Ishikawa (cell line): ENCODE data around the gene POLD2.

Experiments
- CEBPB ChIP-seq: IDR thresholded peaks from 2 replicates; pipeline ENCODE4 v1.6.1; 2012
- CREB1 ChIP-seq: IDR thresholded peaks from 2 replicates; pipeline ENCODE4 v1.6.1; 2012; ENCODE audit warnings: low read depth
- EGR1 ChIP-seq: IDR thresholded peaks from 2 replicates; pipeline ENCODE4 v1.6.1; 2012
- EP300 ChIP-seq: IDR thresholded peaks from 2 replicates; pipeline ENCODE4 v1.6.1; 2012; ENCODE audit warnings: borderline replicate concordance
- FOXM1 ChIP-seq: IDR thresholded peaks from 2 replicates; pipeline ENCODE4 v1.6.1; 2012; ENCODE audit warnings: low read depth, borderline replicate concordance
- NFIC ChIP-seq: IDR thresholded peaks from 2 replicates; pipeline ENCODE4 v1.6.1; 2012
- RAD21 ChIP-seq: IDR thresholded peaks from 2 replicates; pipeline ENCODE4 v1.6.1; 2012; ENCODE audit warnings: low read depth
- TAF1 ChIP-seq: IDR thresholded peaks from 2 replicates; pipeline ENCODE4 v1.6.1; 2012; ENCODE audit warnings: low read depth, mild to moderate bottlenecking
- TCF12 ChIP-seq: IDR thresholded peaks from 2 replicates; pipeline ENCODE4 v1.6.1; 2012; ENCODE audit warnings: low read depth
- TEAD4 ChIP-seq: IDR thresholded peaks from 2 replicates; pipeline ENCODE4 v1.6.1; 2012
- USF1 ChIP-seq: IDR thresholded peaks from 2 replicates; pipeline ENCODE4 v1.6.1; 2012
- YY1 ChIP-seq: IDR thresholded peaks from 2 replicates; pipeline ENCODE4 v1.6.1; 2012; ENCODE audit warnings: low read depth
- ZBTB7A ChIP-seq: IDR thresholded peaks from 2 replicates; pipeline ENCODE4 v1.6.1; 2012; ENCODE audit warnings: low read depth
- TF ChIP-seq, protein P1 (sequence below): IDR thresholded peaks from 2 replicates; pipeline ENCODE4 v1.6.1; 2012; ENCODE audit warnings: low read depth, mild to moderate bottlenecking
- TF ChIP-seq, protein P2 (sequence below): IDR thresholded peaks from 2 replicates; pipeline ENCODE4 v1.6.1; 2012

The POLD2 gene

DNA sequence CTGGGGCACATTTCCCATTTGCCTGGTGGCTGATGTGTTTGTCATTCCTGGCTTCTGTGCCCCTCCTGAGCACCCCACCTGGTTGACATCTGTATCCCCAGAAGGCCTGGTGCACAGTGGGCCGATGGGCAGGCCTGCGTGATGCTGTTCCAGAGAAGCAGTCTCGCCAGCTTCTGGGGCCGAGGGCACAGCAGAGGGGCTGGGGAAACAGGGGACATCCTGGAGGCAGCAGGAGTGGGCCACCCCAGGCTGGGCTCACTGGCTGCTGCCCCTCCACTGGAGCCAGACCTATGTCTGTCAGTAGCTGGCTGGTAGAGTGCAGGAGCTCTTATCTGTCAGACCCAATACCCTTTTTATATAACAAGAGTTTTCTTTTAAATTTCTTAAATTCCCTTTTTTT lies 18.7 kb upstream of the POLD2 start:
- TF ChIP-seq FOXM1 (no peak), CEBPB (no peak), TEAD4 (no peak), ZBTB7A (no peak), EP300 (no peak), CREB1 (no peak)
- TF ChIP-seq, protein P1, sequence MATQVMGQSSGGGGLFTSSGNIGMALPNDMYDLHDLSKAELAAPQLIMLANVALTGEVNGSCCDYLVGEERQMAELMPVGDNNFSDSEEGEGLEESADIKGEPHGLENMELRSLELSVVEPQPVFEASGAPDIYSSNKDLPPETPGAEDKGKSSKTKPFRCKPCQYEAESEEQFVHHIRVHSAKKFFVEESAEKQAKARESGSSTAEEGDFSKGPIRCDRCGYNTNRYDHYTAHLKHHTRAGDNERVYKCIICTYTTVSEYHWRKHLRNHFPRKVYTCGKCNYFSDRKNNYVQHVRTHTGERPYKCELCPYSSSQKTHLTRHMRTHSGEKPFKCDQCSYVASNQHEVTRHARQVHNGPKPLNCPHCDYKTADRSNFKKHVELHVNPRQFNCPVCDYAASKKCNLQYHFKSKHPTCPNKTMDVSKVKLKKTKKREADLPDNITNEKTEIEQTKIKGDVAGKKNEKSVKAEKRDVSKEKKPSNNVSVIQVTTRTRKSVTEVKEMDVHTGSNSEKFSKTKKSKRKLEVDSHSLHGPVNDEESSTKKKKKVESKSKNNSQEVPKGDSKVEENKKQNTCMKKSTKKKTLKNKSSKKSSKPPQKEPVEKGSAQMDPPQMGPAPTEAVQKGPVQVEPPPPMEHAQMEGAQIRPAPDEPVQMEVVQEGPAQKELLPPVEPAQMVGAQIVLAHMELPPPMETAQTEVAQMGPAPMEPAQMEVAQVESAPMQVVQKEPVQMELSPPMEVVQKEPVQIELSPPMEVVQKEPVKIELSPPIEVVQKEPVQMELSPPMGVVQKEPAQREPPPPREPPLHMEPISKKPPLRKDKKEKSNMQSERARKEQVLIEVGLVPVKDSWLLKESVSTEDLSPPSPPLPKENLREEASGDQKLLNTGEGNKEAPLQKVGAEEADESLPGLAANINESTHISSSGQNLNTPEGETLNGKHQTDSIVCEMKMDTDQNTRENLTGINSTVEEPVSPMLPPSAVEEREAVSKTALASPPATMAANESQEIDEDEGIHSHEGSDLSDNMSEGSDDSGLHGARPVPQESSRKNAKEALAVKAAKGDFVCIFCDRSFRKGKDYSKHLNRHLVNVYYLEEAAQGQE, result no peak

GRCh38 chr7:44141221-44141850 lies 18.0 kb upstream of the POLD2 start, which contains the start of gene MYL7:
MYL7 (minus strand) TSS chr7:44141332; CDS start chr7:44141305, 27 bp downstream.
- no peak for TF ChIP-seq CEBPB
- no peak for TF ChIP-seq EGR1
- no peak for TF ChIP-seq TEAD4
- TF ChIP-seq FOXM1, result no peak
- TF ChIP-seq, protein P2, sequence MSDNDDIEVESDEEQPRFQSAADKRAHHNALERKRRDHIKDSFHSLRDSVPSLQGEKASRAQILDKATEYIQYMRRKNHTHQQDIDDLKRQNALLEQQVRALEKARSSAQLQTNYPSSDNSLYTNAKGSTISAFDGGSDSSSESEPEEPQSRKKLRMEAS, result no peak

DNA sequence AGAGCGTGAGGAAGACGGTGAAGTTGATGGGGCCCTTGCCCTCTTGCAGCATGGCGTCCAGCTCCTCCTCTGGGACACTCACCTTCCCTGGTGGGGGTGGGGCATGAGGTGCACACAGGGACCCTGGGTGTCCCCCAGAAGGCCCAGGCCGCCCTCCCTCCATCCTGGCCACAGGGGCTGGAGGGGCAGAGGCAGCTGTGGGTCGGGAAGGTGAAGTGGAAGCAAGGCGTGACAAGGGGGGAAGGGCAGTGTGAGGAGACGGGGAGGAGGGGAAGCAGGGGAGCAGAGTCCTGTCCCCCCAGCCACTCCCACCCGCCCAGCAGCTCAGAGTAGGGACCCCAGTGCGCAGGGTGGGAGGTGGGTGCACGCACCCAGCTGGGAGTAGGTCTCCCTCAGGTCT lies 17.0 kb upstream of the POLD2 start:
- no peak for TF ChIP-seq TEAD4
- TF ChIP-seq CREB1, result no peak
- no peak for TF ChIP-seq NFIC
- TF ChIP-seq ZBTB7A, result no peak
- no peak for TF ChIP-seq FOXM1
- no peak for TF ChIP-seq TCF12
- TF ChIP-seq, protein P1, result no peak
- TF ChIP-seq, protein P2, result no peak
- TF ChIP-seq RAD21, result no peak
- TF ChIP-seq EP300, result no peak
- no peak for TF ChIP-seq TAF1
- TF ChIP-seq USF1, result no peak
- TF ChIP-seq YY1, result no peak
- TF ChIP-seq CEBPB, result no peak
- TF ChIP-seq EGR1, result no peak

DNA sequence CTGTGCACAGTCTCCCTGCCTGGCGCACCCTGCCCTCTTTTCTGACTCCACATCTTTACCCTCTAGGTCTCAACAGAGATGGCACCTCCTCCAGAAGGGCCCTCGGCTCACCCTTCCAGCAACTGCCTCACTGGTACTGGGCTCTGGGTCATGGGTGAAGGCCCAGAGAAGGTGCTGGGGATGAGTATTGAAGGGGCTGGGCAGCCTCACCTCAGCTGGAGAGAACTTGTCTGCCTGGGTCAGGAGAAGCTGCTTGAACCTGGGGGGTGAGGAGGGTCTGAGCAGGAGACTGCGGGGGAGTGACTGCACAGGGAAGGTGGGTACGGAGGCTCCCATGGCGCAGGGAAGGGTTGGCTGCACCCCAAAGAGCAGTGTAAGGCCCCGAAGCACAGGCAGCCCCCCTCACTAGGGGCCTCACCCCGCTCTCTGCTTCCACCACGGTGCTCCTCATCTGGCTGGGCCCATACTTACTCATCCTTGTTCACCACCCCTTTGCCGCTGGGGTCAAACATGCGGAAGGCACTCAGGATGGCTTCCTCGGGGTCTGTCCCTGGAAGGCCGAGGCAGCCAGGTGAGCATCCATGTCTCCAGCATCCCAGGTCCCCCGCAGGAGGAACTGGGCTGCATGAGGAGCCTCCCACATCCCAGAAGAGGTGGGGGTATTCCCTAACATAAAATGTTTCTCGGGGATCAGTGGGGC lies 16.1 kb upstream of the POLD2 start:
- TF ChIP-seq EP300 (no peak), RAD21 (no peak), CEBPB (no peak), YY1 (no peak), TCF12 (no peak), ZBTB7A (no peak), CREB1 (no peak), TEAD4 (no peak), EGR1 (no peak), NFIC (no peak), USF1 (no peak), FOXM1 (no peak), TAF1 (no peak)
- TF ChIP-seq, protein P1, result no peak
- TF ChIP-seq, protein P2, result no peak
